Fibroblast of the aortic adventitia (primary cell): Measurements from ENCODE around the gene URB1. TPM values are rescaled to one million over a fixed set of nuclear protein-coding genes. Genes with fewer than 3 reads are reported as not detected.

Source experiments
- DNase-seq: peaks from one replicate; pipeline ENCODE4 v3.0.0-alpha.2; 2010; ENCODE audit warnings: low read depth
- H3K4me3 ChIP-seq: 2 replicates; pipeline ENCODE4 v1.5.1; 2011; ENCODE audit warnings: low read depth, mild to moderate bottlenecking, control low read depth, low read length, moderate library complexity
- CTCF ChIP-seq: IDR thresholded peaks from 2 replicates; pipeline ENCODE4 v1.5.1; 2011; ENCODE audit warnings: mild to moderate bottlenecking, low read length, control low read depth, inconsistent platforms; ENCODE audit not compliant: insufficient read depth
- total RNA-seq: library from RNA; depleted of rRNA; stranded (reverse); fragments of >200 nt; gene quantifications from 2 replicates; pipeline ENCODE4 v1.2.3, GENCODE V29; 2012; ENCODE audit warnings: low replicate concordance

Gene URB1
- total RNA-seq, 1 donor = 21.1 TPM

- no peak for TF ChIP-seq CTCF
- no peak for DNase-seq
- no peak overlapping the region for H3K4me3 ChIP-seq
These were observed 56.1 kb downstream of the URB1 start for GRCh38 chr21:32336711-32337110.

GRCh38 chr21:32335601-32336575 lies 56.9 kb downstream of the URB1 start:
- no peak overlapping the region for H3K4me3 ChIP-seq
- TF ChIP-seq CTCF = no peak
- DNase-seq = no peak

- TF ChIP-seq CTCF = no peak
- no peak for DNase-seq
- H3K4me3 ChIP-seq = no peak overlapping the region
These were observed 57.8 kb downstream of the URB1 start for GRCh38 chr21:32334980-32335531.

DNA sequence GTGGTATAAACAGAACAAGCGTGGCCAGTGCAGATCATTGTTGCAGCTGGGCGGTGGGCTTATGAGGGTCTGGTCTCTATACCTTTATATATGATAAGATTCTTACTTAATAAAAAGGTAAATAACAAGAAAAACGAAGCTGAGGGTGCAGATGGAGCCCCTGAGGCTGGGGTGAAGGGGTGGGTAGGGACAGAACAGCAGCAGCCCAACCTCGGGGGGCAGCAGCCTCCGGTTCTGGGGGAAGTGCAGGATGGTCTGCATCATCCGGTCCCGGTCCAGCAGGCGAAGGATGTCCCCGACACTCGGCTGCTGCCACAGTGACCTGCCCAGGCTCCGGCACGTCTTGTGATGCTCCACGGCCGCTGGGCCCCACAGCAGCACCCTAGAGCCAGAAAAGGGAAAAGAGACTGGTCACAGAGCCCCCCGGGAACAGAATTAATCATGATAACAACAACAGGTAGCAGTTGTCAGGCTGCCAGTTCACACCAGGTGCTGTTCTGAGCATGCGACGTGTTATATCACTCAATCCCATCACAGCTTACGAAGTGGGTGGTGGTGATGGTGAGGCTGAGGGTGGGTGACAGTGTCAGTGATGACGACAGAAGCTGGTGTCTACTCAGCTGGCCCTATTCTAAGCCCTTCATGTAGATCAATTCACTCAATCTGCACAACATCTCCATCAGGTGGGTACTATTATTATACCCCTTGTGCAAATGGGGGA lies 58.7 kb downstream of the URB1 start:
- no peak overlapping the region for H3K4me3 ChIP-seq
- no peak for DNase-seq
- no peak for TF ChIP-seq CTCF

DNA sequence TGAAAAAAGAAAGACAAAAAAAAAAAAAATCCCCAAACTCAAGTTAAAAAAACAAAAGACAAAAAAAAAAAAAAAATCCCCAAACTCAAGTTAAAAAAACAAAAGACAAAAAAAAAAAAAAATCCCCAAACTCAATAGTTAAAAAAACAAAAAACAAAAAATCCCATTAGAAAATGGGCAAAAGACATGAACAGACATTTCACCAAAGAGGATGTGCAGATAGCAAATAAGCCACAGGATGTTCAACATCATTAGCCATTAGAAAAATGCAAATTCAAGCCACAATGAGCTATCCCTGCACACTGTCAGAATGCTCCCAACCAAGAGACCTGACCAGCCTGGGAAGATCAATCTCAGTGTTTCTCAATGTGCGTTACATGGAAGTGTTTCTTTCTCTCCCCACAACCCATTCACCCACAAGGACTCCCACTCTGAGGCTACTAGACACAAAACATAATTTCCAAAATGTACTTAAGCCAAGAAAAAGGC lies 60.3 kb downstream of the URB1 start:
- H3K4me3 ChIP-seq = no peak overlapping the region
- TF ChIP-seq CTCF = no peak
- DNase-seq = no peak

DNA sequence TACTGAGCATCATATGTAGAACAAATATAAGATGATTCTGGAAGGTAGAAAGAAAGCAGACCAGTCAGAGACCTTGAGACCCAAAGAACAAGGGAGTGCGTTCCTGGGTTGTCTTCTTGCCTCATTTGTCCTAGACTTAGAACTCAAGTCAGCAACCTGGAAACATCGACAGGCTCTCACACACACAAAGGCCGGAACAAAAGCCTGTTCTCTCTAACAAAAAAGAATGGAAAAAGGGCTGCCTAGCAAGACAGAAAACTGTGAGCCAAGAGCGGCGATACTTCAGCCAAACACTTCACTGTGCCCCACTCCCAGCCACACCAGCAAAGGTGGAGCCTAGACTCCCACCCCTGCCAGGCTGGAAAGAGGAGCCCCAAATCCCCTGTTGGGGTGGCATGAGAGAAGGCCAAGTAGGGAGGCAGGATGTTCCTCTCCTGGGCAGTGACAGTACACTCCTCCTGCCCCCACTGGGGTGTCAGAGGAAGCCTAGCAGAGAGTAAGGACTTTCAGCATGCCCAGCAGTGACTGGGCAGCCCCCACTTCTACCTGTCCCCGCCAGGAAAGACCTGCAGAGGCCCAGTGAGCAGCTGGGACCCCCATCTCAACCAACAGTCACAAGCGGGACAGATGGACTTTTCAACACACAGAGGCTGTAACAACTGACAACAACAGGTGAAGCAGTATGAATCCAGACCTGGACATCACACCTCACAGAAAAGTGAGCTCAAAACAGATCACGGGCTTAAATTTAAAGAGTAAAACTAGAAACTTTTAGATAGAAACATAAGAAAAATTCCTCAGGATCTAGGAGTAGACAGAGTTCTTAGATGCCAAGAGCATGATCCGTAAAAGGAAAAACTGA lies 61.1 kb downstream of the URB1 start:
- no peak overlapping the region for H3K4me3 ChIP-seq
- no peak for DNase-seq
- no peak for TF ChIP-seq CTCF
